Measurements from ENCODE around the gene PLEKHF1.

GRCh38 chr19:29677001-29677817 lies 11.9 kb downstream of the PLEKHF1 start:
- TF ChIP-seq POLR2A (IDR thresholded peaks at IDR 0.05), result no peak
- no peak for TF ChIP-seq CTCF (IDR thresholded peaks at IDR 0.05)
